MM.1S (cell line): Measurements from ENCODE around the gene DNAJC30.

Experiments
- CTCF ChIP-seq: fragments of 300-600 bp; sonication (generic); IDR thresholded peaks from 2 replicates; pipeline ENCODE4 v1.5.1; 2016; ENCODE audit warnings: antibody characterized with exemption, low read length, mixed read lengths
- EZH2phosphoT487 ChIP-seq: fragments of 300-600 bp; sonication (generic); IDR thresholded peaks from 2 replicates; pipeline ENCODE4 v1.6.1; 2018; ENCODE audit warnings: antibody characterized with exemption, low read length

- no peak for TF ChIP-seq CTCF
- no peak for TF ChIP-seq EZH2phosphoT487
These were observed 49.4 kb downstream of the DNAJC30 start for GRCh38 chr7:73633844-73634243.
